Osteocyte (in vitro differentiated cells): ENCODE measurements around the gene NRXN3. TPM values are rescaled to one million over a fixed set of nuclear protein-coding genes. Genes with fewer than 3 reads are reported as not detected.

Experiments used
- DNase-seq: peaks from one replicate; pipeline ENCODE4 v3.0.0; 2021; ENCODE audit warnings: mixed read lengths; ENCODE audit not compliant: unreplicated experiment; ENCODE audit errors: extremely low spot score
- H3K27ac Mint-ChIP-seq: one replicate; pipeline ENCODE4 v1.8.0; 2021; ENCODE audit warnings: mild to moderate bottlenecking, mixed read lengths; ENCODE audit not compliant: unreplicated experiment
- H3K27me3 Mint-ChIP-seq: one replicate; pipeline ENCODE4 v1.8.0; 2021; ENCODE audit warnings: mixed read lengths; ENCODE audit not compliant: unreplicated experiment
- H3K36me3 Mint-ChIP-seq: one replicate; pipeline ENCODE4 v1.8.0; 2021; ENCODE audit warnings: mixed read lengths; ENCODE audit not compliant: unreplicated experiment
- H3K4me1 Mint-ChIP-seq: one replicate; pipeline ENCODE4 v1.8.0; 2021; ENCODE audit warnings: mixed read lengths; ENCODE audit not compliant: unreplicated experiment
- H3K4me3 Mint-ChIP-seq: one replicate; pipeline ENCODE4 v1.8.0; 2021; ENCODE audit warnings: mild to moderate bottlenecking, moderate library complexity, mixed read lengths; ENCODE audit not compliant: unreplicated experiment
- H3K9me3 Mint-ChIP-seq: one replicate; pipeline ENCODE4 v1.8.0; 2021; ENCODE audit warnings: mixed read lengths; ENCODE audit not compliant: unreplicated experiment
- total RNA-seq: library from RNA; stranded (reverse); gene quantifications from 2 replicates; pipeline ENCODE4 v1.2.1, GENCODE V29; 2021
- TF ChIP-seq, protein P1 (sequence below): fragments of 200-600 bp; sonication (generic); IDR thresholded peaks from 2 replicates; pipeline ENCODE4 v1.5.0; 2021; ENCODE audit warnings: antibody characterized with exemption, mild to moderate bottlenecking, moderate library complexity

Gene NRXN3
- total RNA-seq, 1 donor from 2014 or later = 26.5 TPM

DNA sequence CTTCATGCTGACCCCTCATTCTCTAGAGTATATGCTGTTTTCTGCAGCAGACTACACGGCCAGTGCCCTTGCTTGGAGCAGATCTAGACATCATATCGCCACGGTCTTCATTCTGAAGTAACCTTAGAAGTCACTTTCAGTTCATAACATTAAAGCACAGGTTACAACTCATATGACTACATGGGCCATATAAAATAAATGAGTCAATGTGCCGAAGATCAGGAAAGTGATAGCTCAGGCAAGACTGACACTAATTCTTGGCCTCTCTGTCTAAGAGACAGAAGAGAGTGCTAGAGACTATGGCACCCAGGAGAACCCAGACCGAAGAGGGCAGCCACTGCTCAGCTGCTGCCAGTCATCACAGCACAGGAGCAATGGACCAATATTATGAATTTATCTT lies 1431.4 kb downstream of the NRXN3 start:
- Mint-ChIP-seq H3K36me3 (peaks cover 2% of the 10 kb centered on the region), H3K9me3 (peaks cover 4% of the 10 kb centered on the region), H3K4me3 (no peak overlapping the region), H3K27me3 (no peaks in the 10 kb centered on the region), H3K27ac (no peak overlapping the region), H3K4me1 (peaks cover 10% of the 10 kb centered on the region)
- DNase-seq = no peak
- TF ChIP-seq, protein P1, sequence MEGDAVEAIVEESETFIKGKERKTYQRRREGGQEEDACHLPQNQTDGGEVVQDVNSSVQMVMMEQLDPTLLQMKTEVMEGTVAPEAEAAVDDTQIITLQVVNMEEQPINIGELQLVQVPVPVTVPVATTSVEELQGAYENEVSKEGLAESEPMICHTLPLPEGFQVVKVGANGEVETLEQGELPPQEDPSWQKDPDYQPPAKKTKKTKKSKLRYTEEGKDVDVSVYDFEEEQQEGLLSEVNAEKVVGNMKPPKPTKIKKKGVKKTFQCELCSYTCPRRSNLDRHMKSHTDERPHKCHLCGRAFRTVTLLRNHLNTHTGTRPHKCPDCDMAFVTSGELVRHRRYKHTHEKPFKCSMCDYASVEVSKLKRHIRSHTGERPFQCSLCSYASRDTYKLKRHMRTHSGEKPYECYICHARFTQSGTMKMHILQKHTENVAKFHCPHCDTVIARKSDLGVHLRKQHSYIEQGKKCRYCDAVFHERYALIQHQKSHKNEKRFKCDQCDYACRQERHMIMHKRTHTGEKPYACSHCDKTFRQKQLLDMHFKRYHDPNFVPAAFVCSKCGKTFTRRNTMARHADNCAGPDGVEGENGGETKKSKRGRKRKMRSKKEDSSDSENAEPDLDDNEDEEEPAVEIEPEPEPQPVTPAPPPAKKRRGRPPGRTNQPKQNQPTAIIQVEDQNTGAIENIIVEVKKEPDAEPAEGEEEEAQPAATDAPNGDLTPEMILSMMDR = no peak

GRCh38 chr14:79602045-79602444 lies 1431.9 kb downstream of the NRXN3 start:
- Mint-ChIP-seq H3K9me3 (no peaks in the 10 kb centered on the region), H3K4me3 (no peak overlapping the region), H3K27ac (no peak overlapping the region), H3K4me1 (peaks cover 7% of the 10 kb centered on the region), H3K27me3 (no peaks in the 10 kb centered on the region), H3K36me3 (no peaks in the 10 kb centered on the region)
- TF ChIP-seq, protein P1 = no peak
- no peak for DNase-seq

DNA sequence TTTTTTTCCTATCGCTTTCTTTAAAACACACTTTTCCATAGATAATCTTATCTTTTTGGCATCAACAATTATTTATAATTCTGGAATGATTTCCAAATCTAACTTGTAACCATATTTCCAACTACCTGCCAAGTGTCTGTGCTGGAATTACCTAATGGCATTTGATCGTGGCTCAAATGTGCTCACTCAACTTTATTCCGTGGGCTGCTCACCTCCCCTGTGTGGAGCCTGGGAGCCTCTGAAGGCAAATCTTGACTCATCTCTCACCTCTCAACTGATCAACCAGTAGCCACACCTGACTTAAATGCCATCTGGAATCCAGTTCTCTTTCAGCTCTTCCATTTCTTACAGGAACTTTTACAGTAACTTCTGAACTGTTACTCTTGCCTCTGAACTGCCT lies 1432.6 kb downstream of the NRXN3 start:
- H3K9me3 Mint-ChIP-seq = no peaks in the 10 kb centered on the region
- H3K36me3 Mint-ChIP-seq = no peaks in the 10 kb centered on the region
- TF ChIP-seq, protein P1 = no peak
- no peak overlapping the region for H3K4me3 Mint-ChIP-seq
- DNase-seq = no peak
- H3K27ac Mint-ChIP-seq = no peak overlapping the region
- peaks cover 13% of the 10 kb centered on the region for H3K4me1 Mint-ChIP-seq
- no peaks in the 10 kb centered on the region for H3K27me3 Mint-ChIP-seq

DNA sequence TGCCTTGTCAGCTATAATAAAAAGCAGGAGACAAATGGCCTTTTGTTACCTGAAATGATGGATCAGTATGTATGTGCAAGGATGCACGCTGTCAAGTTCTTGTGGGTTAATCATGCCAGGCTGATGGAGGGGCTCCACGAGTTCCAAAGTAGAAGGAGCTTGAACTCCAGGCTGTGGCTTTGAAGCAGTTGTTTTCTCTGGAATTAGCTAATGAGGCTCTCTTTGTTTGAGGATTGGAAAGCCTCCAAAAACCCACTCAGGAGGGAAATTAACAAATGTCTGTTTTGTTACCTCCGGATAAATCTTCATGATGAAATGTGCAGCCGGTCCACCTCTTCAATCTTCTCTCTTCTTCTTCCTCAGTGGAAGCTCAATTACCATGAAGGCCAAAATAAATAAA lies 1435.7 kb downstream of the NRXN3 start:
- TF ChIP-seq, protein P1 = no peak
- Mint-ChIP-seq H3K9me3 (no peaks in the 10 kb centered on the region), H3K4me1 (peaks cover 5% of the 10 kb centered on the region), H3K4me3 (no peak overlapping the region), H3K27ac (no peak overlapping the region), H3K36me3 (no peaks in the 10 kb centered on the region), H3K27me3 (no peaks in the 10 kb centered on the region)
- DNase-seq = no peak

- Mint-ChIP-seq H3K4me1 (peaks cover 5% of the 10 kb centered on the region), H3K4me3 (no peak overlapping the region), H3K27me3 (no peaks in the 10 kb centered on the region), H3K9me3 (no peaks in the 10 kb centered on the region), H3K27ac (no peak overlapping the region), H3K36me3 (no peaks in the 10 kb centered on the region)
- TF ChIP-seq, protein P1 = no peak
- DNase-seq = no peak
Observed at GRCh38 chr14:79608446-79608845, 1438.3 kb downstream of the NRXN3 start.
